Measurements from ENCODE around the gene GALNT15. TPM values are rescaled to one million over a fixed set of nuclear protein-coding genes. Genes with fewer than 3 reads are reported as not detected.

Gene GALNT15
- total RNA-seq, 1 donor, result 4.7 TPM

DNA sequence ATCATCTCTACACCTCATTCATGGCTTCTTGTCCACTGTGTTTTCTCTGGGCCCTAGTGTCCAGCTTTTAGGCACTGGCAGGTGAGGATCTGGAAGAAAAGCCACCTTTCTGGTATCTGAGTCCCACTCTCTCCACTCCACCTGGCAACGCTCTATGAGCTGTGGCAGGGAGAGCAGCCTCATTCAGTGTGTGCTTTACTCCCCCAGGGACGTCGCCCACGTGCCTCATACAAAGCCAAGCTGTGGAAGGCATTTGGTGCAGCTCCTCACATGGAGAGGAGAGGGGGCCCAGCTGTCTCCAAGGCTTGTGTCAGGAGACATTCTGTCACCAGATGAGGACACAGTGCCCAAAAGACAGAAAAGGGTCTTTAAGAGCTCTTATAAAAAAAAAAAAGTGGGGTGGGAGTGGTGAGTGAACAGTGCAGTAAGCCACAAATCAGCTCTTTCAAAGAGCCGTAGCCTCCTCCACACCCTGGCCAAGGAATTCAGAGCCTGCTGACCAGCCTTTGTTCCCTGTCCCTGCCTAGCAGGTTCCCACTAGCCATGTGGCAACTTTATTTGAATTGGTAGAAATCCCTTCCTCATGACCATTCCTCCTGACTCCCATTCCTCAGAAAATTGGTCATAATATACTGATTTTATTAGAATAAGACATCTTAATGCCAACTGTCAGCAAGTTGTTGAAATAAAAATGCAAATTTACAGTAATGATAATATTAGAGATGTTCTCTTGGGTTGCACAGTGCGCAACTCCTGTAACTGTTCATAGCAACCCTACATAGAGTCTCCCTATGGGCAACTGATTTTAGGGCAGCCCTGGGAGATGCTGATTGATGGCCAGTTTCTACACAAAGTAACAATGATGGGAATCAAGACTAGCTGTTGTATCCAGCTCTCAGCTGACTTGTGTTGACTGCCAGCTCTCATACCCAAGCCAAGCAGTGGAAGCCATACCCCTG is 29.5 kb downstream of the GALNT15 start:
- TF ChIP-seq, protein P1, sequence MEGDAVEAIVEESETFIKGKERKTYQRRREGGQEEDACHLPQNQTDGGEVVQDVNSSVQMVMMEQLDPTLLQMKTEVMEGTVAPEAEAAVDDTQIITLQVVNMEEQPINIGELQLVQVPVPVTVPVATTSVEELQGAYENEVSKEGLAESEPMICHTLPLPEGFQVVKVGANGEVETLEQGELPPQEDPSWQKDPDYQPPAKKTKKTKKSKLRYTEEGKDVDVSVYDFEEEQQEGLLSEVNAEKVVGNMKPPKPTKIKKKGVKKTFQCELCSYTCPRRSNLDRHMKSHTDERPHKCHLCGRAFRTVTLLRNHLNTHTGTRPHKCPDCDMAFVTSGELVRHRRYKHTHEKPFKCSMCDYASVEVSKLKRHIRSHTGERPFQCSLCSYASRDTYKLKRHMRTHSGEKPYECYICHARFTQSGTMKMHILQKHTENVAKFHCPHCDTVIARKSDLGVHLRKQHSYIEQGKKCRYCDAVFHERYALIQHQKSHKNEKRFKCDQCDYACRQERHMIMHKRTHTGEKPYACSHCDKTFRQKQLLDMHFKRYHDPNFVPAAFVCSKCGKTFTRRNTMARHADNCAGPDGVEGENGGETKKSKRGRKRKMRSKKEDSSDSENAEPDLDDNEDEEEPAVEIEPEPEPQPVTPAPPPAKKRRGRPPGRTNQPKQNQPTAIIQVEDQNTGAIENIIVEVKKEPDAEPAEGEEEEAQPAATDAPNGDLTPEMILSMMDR (IDR thresholded peaks at IDR 0.05; ENCODE audit: insufficient read depth, low read depth, low read length), result no peak
- no peak overlapping the region for H3K4me3 ChIP-seq (ENCODE audit: low read depth, low read length)
- DNase-seq (ENCODE audit: low read depth), result no peak

DNA sequence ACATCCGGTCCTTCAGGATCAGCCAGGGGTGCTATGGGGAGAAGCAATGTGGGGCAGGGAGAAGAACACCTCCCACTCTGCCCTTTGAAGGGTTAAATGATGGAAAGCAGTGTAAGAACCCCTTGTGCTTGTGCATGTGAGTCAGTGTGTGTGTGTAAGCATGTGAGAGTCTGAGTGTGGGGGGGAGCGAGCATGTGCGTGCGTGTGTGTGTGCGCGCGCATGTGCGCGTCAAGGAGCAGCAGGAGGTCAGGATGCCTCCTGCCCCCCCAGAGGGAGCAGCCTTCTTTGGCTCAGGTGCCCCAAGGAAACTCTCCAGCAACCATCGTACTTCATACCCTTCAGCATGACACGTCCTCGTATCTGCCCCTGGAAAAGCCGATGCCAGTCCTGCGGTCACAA is 30.3 kb downstream of the GALNT15 start:
- TF ChIP-seq, protein P1 (IDR thresholded peaks at IDR 0.05; ENCODE audit: insufficient read depth, low read depth, low read length), result no peak

DNA sequence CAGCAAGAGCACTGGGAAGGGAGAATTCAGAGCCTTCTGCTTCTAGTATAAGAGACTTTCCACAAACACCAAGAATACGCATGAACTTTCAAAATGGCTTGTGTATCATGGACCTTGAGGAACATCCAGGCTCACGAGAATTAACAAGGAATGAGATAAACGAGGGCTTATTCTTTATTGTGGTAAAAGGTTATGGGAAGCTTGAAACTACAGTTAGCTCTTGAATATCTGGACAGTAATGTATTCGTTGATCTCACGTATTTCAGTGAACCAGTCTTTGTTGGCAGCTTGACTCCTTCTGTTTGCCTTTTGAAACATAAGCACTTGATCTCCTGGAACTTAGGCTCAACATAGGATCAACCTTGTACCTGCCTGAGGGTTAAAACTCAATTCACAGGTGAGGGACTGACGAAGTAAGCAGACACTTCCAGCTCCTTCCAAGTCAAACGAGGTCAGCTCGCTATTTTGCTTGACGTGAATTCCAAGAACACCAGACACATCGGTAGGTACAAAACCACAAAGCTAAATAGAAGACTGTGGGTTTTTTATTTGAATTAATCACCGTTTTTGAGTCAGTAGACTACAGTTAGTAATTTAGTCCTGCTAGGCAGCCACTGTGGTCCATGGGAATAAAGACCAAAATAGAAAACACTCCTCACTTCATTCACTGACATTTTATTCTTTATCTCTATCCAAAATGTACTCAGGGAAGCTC is 30.8 kb downstream of the GALNT15 start:
- no peak overlapping the region for H3K4me3 ChIP-seq (ENCODE audit: low read depth, low read length)
- TF ChIP-seq, protein P1 (IDR thresholded peaks at IDR 0.05; ENCODE audit: insufficient read depth, low read depth, low read length), result no peak
- no peak for DNase-seq (ENCODE audit: low read depth)

More for the DNA sequence above, 30.3 kb downstream of the GALNT15 start:
- no peak for DNase-seq (ENCODE audit: low read depth)
- H3K4me3 ChIP-seq (ENCODE audit: low read depth, low read length), result no peak overlapping the region

DNA sequence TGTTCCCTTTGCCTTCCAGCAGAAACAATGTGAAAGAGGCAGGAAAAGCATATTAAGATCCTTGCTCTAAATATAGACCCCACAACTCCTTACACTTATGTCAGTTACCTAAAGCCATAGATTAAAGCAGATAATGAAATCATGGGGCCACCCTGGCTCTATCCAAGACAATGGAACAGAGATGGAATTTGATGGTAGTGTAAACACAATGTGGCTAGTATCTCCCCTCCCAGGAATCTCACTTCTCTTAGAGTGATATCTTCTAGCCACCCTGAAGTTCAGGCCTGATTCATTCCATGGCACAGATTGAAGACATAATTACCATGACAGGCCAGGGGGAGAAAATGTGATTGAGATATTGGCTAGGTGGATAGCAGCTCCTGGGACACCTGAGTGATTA is 32.6 kb downstream of the GALNT15 start:
- TF ChIP-seq, protein P1 (IDR thresholded peaks at IDR 0.05; ENCODE audit: insufficient read depth, low read depth, low read length), result no peak
- H3K4me3 ChIP-seq (ENCODE audit: low read depth, low read length), result no peak overlapping the region
- DNase-seq (ENCODE audit: low read depth), result no peak

DNA sequence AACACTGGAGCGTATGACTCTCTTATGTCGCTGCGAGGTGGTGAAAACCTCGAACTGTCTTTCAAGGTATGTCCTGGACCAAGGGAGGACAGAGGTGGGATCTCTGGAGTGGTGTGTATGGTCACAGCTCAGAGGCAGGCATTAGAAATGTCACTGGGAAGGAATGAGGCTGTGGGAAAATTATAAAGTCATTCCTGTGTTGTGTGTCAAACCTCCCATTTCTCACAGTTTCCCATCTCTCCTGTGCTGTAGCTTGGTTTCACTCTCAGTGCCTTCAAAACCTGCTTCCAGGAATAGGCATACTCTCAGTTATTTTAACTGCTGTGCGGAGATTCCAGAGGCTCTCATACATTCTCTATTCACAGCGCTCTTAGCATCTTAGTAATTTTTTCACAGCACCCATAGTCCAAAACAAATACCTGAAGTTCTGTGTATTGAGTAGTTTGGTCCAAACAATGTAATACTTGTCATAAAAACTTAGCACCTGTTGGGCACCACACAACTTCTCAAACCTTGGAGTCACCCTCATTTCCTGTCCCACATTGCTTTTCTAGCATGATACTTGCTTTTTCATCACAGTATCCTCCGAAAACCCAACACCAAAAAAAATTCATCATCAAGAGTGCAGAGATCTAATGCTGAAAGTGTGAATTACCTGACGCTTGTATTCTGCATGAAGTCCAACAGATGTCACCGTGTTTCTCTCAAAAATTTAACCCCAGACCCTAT is 36.9 kb downstream of the GALNT15 start:
- TF ChIP-seq, protein P1 (IDR thresholded peaks at IDR 0.05; ENCODE audit: insufficient read depth, low read depth, low read length), result no peak
- H3K4me3 ChIP-seq (ENCODE audit: low read depth, low read length), result no peak overlapping the region
- no peak for DNase-seq (ENCODE audit: low read depth)

DNA sequence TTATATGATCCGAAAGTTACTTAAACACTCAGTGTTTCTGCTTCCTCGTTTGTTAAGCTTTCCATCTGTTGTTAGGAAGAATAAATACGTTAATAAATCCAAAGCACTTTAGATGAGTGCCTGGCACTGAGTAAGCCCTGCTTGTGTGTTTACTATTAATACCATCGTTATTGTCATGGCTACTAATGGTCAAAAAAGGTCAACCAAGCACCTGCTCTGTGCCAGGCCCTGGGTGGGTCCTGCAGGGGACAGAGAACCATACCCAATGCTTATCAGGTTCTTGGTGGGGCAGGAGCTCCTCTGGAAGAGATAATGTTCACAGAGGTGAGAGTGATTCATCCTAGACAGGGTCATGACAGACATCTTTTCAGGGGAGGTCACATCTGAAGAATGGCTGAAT is 39.9 kb downstream of the GALNT15 start:
- TF ChIP-seq, protein P1 (IDR thresholded peaks at IDR 0.05; ENCODE audit: insufficient read depth, low read depth, low read length), result no peak
- H3K4me3 ChIP-seq (ENCODE audit: low read depth, low read length), result no peak overlapping the region
- DNase-seq (ENCODE audit: low read depth), result no peak
